ENCODE data around the gene GPN2.

- TF ChIP-seq CTCF (IDR thresholded peaks at IDR 0.05) (peak; percentile 68), POLR2AphosphoS5 (IDR thresholded peaks at IDR 0.05; ENCODE audit: low read depth, low read length) (no peak)
These were observed 28.8 kb downstream of the GPN2 start for GRCh38 chr1:26861286-26861701.
